HG03025 (cell line): ENCODE results near the gene VAV3.

Experiments used
- ATAC-seq: cut with Tn5 transposase; IDR thresholded peaks from one replicate; pipeline ENCODE4 v1.9.1; 2021; ENCODE audit warnings: mild to moderate bottlenecking, moderate library complexity; ENCODE audit not compliant: unreplicated experiment, low FRiP score

The VAV3 gene

DNA sequence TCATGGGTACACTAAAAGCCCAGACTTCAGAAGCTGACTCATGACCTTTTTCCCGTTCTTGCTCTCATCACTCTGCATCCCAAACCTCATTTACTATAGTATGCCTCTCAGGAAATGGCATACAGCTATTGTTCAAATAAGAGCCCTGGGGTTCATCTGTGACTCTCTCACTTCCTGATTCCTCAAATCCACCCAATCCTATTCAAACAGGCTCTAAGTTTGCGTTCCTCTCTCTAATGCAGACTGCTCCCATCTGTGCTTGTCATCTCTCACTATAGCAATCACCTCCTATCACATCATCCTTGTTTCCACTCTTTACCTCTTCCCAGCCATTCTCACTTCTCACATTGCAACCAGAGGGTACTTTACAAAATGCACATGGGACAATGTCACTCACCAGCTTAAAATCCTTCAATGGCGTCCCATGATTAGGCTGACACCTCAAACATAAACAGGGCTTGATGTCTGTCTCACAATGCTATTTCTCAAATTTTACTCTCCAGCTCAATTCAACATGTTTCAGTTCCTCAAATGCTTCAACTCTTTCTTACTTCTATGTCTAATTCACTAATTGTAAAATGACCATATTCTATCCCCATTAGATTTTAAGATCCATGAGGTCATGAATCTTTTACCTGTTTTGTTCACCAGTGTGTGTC, 415.7 kb downstream of the VAV3 start:
- ATAC-seq: no peak

- ATAC-seq: no peak
These were observed 416.7 kb downstream of the VAV3 start for GRCh38 chr1:107548276-107548675.

DNA sequence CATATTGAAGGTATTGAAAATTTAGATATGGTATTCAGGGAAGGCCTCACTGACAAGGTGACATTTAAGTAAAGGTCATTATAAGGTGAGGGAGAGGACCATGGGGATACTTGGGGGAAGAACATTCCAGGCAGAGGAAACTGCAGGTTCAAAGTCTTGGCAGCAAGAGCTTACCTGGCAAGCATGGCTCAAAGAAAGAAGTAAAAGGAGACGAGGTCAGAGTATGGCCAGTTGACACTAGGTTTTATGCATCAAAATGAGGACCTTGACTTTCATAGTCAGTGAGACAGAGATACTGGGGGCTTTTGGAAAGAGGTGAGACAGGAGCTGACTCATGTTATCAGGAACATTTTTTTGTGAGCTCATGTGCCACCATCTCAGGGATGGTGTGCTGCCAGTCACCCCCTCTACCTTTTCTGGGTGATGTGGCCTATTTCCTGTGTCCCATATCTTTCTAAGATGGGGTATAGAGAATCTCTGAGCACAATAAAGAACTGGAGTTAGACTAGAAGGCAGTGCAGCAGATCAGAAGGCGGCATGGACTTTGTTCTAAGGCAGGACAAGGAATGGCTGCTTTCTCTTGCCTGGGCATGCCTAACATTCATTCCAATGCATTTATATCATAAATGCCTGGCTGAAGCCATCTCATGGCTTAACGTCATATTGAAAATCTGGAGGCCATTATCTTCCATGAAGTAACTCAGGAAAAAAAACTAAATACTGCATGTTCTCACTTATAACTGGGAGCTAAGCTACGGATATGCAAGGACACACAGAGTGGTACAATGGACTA, 417.4 kb downstream of the VAV3 start:
- ATAC-seq: no peak

- no peak for ATAC-seq
These were observed 418.4 kb downstream of the VAV3 start for GRCh38 chr1:107546576-107546975.

DNA sequence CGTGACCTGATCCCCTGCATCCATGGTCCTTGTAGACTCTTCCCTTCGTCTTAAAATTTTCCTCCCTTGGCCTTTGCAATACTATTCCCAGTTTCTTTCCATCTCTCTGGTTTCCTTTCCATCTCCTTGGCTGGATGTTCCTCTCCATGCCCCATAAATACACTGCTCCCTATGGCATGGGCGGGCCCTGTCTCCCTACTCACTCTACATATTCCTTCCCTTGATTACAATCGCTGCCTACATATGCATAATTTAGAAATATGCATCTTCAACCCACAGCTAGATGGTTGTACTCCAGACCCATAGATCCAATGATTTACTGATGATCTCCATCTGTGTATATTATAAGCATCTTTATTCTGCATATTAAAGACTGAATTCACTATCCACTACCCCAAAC, 419.1 kb downstream of the VAV3 start:
- ATAC-seq: no peak

- no peak for ATAC-seq
These were observed 419.9 kb downstream of the VAV3 start for GRCh38 chr1:107545056-107545577.

DNA sequence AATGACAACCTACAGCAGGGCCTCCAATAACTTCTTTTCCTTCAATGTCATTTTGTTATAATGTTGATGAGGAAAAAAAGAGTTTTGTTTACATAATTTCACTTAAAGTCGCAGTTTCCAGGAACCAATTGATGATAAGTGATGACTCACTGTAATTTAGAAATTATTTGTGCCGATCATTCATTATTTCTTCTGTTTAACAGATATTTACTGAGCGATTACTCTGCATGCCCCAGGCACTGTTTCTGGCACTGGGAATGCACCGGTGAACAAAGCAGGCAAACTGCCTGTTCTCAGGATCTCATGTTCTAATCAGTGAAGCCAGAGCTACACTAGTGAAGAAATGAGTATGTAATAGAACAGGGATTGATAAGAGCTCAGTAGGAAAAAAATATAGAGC, 420.7 kb downstream of the VAV3 start:
- no peak for ATAC-seq

DNA sequence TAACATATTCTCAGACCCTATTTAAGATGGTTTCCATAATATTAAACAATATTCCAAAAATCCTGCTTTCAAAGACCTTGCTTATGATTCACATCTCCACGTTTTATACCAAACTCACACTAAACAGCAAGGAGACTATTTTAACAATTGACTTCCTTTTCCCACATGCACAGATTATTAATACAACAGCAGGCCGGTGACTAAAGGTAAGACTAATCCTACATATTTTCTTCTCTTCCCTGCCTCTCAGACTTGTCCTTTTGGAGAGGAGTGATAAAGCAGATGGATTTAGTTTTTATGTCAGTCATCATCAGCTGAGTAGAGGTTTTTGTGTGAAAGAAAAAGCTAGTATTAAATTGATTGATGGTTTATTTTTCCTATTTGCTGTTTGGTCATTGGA, 423.6 kb downstream of the VAV3 start:
- no peak for ATAC-seq

- ATAC-seq: no peak
These were observed 426.5 kb downstream of the VAV3 start for GRCh38 chr1:107538502-107538901.

GRCh38 chr1:107536266-107536665, 428.7 kb downstream of the VAV3 start:
- no peak for ATAC-seq

GRCh38 chr1:107535091-107535490, 429.9 kb downstream of the VAV3 start:
- no peak for ATAC-seq

GRCh38 chr1:107534632-107535031, 430.3 kb downstream of the VAV3 start:
- ATAC-seq: no peak

GRCh38 chr1:107533436-107533835, 431.5 kb downstream of the VAV3 start:
- no peak for ATAC-seq

- ATAC-seq: no peak
These were observed 432.7 kb downstream of the VAV3 start for GRCh38 chr1:107532318-107532717.

DNA sequence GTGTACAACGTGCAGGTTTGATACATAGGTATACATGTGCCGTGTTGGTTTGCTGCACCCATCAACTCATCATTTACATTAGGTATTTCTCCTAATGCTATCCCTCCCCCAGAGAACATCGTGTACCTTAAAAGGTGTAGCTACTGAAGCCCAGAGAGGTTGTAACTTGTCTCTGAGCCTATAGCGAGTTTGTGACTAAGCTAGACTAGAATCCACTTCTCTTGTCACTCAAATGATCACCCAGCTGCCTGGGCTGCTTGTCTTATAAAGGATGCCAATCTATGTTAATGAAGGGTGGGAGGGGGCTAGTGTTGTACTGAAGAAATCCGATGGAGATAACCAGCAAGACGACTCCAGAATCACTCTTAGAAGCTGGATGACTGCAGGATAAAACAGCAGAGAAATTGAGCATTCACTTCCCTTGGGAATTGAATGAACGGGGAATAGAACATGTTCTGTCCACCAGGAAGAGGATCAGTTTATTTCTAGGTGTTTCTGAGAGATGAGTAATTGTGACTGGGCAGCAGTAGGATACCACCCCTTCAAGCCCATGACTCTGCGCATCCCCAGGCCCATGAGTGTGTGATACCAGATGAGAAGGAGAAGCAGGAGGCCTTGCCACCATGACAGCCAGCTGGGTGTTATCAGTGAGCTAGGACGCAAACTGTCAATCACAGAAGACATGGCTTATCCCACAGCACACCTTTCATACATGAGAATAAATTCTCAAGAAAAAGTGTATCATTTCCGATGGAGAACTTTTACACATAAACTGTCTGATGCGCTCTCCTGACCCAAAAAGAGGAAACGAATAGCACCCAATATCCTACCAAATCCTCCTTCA, 433.7 kb downstream of the VAV3 start:
- no peak for ATAC-seq

DNA sequence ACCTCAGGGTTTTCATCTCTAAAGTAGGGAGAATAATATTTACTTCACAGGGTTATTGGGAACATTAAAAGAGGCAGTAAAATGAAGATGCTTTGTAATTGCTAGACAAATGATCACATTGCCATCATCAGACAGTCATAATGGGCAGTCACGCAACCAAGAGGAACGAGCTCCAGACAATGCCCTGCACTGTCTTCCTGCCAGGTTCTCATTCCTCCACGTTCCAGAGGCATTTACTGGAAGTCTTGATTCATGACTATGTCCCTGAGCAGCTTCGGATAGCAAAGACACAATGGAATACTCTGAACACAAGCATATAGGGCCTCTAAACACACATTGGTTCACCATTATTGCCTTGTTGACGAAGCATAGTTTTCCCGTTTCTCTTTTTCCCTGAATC, 434.4 kb downstream of the VAV3 start:
- ATAC-seq: no peak

DNA sequence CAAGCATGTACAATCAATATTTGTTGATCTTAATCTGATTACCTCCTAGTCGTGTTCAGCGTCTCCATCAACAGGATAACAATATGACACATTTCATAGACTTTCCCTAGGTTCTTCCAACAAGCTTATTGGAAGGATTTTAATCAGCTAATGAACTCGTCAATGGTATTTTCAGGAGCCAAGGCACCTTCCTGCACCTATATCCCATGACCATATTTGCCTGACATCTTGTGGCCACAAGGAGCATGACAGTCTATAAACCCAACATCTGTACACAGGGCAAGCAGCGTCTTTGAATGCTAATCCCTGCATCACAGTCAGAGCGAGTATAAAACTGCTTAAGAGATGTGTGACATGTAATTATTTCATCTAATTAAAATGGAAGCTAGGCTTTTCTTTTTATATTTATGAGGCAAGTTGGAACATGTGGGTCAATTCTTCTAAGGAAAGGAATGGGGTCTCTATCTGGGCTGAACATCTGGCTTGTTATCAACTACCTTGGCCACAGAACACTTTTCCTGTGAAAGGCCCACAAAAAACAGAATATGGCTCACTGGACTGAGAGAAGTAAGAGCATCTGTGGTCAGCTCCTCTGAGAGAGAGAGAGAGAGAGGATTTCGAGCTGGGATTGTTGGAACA, 435.4 kb downstream of the VAV3 start:
- peak; percentile 94 for ATAC-seq

DNA sequence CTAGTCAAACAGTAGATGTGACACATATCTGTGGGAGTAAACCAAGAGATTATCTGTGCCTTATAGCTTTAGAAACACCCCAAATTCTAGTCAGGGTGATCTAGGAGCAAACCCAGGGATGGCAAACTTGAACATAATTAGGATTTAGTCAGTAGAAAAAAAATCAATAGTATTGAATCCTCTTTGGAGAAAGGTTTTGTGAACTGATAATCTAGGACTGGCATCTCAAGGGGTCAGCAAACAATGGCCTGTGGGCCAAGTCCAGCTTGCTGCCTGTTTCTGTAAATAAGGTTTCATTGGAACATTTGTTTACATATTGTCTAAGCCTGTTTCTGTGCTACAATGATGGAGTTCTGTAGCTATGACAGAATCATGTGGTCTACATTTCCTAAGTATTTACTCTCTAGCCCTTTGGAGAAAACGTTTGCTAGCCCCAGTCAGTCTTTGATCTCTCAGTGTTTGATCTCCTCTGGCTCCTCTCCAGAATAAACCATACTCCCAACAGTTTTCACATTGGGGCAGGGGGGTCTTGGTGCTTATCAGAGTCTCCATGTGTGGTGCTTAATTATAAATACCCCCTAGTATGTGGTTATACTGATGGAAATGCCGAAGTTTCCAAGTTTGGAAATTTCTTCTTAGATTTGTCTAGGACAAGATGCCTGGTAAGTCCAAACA, 438.3 kb downstream of the VAV3 start:
- no peak for ATAC-seq

DNA sequence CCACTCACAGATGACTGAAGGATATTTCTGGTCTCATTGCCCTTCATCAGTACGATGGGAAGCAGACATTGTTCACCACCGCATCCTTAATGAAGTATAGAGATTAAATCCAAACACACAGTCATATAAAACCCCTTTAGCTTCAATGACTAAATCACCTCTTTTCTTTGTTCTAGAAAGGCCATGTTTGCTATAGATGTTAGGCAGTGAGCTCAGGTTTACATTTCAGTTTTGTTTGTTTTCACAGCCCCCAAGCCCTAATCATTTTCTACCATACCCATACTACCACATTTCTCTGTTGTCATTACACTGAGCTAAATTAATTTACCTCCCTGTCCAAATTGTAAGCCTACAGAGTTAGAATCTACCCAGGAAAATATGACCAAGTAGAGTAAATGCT, 439.0 kb downstream of the VAV3 start:
- no peak for ATAC-seq

DNA sequence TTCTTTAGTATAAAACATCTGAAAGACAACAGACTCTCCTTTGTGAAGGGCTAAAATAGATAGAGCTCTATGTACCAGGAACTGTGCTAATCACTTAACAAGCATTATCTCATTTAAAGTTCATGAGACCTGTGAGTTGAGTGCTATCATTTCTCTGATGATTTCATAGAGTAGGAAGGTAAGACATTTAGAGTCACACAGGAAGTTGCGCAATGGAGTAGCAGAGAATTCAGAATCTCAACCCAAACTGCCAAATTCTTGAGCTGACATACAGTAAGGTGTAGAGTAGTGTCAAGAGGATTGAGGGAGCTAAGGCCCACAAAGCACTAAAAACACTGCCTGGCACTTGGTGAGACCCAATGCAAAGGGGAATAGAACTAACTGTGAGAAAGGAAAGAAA, 439.8 kb downstream of the VAV3 start:
- no peak for ATAC-seq
